AG04450 (cell line): Measurements from ENCODE around the gene TMEM135. TPM values are rescaled to one million over a fixed set of nuclear protein-coding genes. Genes with fewer than 3 reads are reported as not detected.

ENCODE experiments used
- CTCF ChIA-PET: fragments of 300-600, 350-600 bp; formaldehyde crosslinking; extraction: SDS; loops from one replicate; lab custom pipeline; 2022; ENCODE audit warnings: antibody characterized with exemption, inconsistent platforms; lab: Charles Lee
- POLR2A ChIA-PET: fragments of 350-600 bp; formaldehyde crosslinking; extraction: SDS; loops from one replicate; lab custom pipeline; 2021; ENCODE audit warnings: antibody characterized with exemption, inconsistent platforms; lab: Yijun Ruan, JAX
- DNase-seq: peaks from one replicate; pipeline ENCODE4 v3.0.0-alpha.2; 2011; ENCODE audit warnings: low read depth, low spot score
- H3K27ac ChIP-seq: one replicate; pipeline ENCODE4 v1.5.1; 2012; ENCODE audit warnings: low read depth, low read length, control low read depth
- H3K27me3 ChIP-seq: one replicate; pipeline ENCODE4 v1.6.0; 2012; ENCODE audit warnings: low read length; ENCODE audit not compliant: control insufficient read depth, insufficient read depth
- H3K4me3 ChIP-seq: 2 replicates; pipeline ENCODE4 v1.5.1; 2011; ENCODE audit warnings: mild to moderate bottlenecking, low read depth, low read length, control low read depth
- H3K9me3 ChIP-seq: 2 replicates; pipeline ENCODE4 v1.5.1; 2012; ENCODE audit warnings: low read length; ENCODE audit not compliant: control insufficient read depth, insufficient read depth
- polyA plus RNA-seq: library from polyadenylated mRNA; depleted of rRNA; stranded (reverse); fragments of >200 nt; gene quantifications from 2 replicates; pipeline ENCODE4 v1.2.3, GENCODE V29; 2011; rRNA removed
- TF ChIP-seq, protein P1 (sequence below): IDR thresholded peaks from 2 replicates; pipeline ENCODE4 v1.5.1; 2011; ENCODE audit warnings: low read depth, low read length, control low read depth, inconsistent platforms

The TMEM135 gene
- polyA plus RNA-seq, 1 experiment, result 12.6 TPM

- TF ChIP-seq, protein P1, sequence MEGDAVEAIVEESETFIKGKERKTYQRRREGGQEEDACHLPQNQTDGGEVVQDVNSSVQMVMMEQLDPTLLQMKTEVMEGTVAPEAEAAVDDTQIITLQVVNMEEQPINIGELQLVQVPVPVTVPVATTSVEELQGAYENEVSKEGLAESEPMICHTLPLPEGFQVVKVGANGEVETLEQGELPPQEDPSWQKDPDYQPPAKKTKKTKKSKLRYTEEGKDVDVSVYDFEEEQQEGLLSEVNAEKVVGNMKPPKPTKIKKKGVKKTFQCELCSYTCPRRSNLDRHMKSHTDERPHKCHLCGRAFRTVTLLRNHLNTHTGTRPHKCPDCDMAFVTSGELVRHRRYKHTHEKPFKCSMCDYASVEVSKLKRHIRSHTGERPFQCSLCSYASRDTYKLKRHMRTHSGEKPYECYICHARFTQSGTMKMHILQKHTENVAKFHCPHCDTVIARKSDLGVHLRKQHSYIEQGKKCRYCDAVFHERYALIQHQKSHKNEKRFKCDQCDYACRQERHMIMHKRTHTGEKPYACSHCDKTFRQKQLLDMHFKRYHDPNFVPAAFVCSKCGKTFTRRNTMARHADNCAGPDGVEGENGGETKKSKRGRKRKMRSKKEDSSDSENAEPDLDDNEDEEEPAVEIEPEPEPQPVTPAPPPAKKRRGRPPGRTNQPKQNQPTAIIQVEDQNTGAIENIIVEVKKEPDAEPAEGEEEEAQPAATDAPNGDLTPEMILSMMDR, result no peak
- ChIA-PET CTCF (no interaction called here), POLR2A (no interaction called here)
- H3K9me3 ChIP-seq, result no peaks in the 10 kb centered on the region
- no peak overlapping the region for H3K27ac ChIP-seq
- no peak for DNase-seq
- H3K4me3 ChIP-seq, result no peak overlapping the region
- H3K27me3 ChIP-seq, result no peaks in the 10 kb centered on the region
Measured at GRCh38 chr11:87369888-87370287, 332.2 kb downstream of the TMEM135 start.

DNA sequence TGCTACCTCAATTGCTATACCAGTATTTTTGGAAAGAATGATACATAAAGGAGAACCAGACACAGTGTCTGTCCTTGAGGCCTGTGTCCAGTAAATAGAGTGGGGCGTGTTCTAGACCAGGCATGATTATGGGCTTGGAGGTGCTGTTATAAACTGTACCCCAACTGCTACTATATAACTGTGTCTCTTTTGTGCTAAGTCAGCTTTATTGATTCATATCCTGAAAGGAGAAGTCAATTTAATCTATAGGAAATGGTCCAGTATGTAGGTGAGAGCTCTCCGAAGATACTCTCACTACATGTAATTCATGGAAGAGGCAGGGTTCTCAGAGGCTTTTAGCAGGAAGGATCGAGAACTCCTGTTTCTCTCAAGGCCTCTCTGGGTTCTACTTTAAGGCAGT lies 334.3 kb downstream of the TMEM135 start:
- no peaks in the 10 kb centered on the region for H3K9me3 ChIP-seq
- TF ChIP-seq, protein P1, result no peak
- no peak for DNase-seq
- no peaks in the 10 kb centered on the region for H3K27me3 ChIP-seq
- POLR2A ChIA-PET, result no interaction called here
- no peak overlapping the region for H3K27ac ChIP-seq
- CTCF ChIA-PET, result no interaction called here
- H3K4me3 ChIP-seq, result no peak overlapping the region

Other genes starting within 250 kb of the TMEM135 start
- 50.3 and 58.0 TPM in 2 replicates for gene PRSS23, start 237.4 kb upstream of the TMEM135 start, polyA plus RNA-seq
- gene FZD4, start 82.5 kb upstream of the TMEM135 start, polyA plus RNA-seq, result 4.3 and 5.3 TPM in 2 replicates